ENCODE results near the gene SPNS2. TPM values are rescaled to one million over a fixed set of nuclear protein-coding genes. Genes with fewer than 3 reads are reported as not detected.

SPNS2 gene
- total RNA-seq, 2 donors from 2014 or later: 19.2 to 58.0 TPM

GRCh38 chr17:4544951-4545216 lies 46.2 kb downstream of the SPNS2 start:
- TF ChIP-seq POLR2A (IDR thresholded peaks at IDR 0.05) (no peak), CTCF (IDR thresholded peaks at IDR 0.05) (no peak)
- no peak overlapping the region for H3K27ac ChIP-seq
- no peak overlapping the region for H3K4me3 ChIP-seq
- H3K9me3 ChIP-seq: no peaks in the 10 kb centered on the region
- H3K4me1 ChIP-seq: no peaks in the 10 kb centered on the region
- DNase-seq (no peak), ATAC-seq (no peak)
- intact Hi-C loops (cut with DNase I): no loop called here
- no peaks in the 10 kb centered on the region for H3K27me3 ChIP-seq
- WGBS, 2 donors: 87 to 94% methylated on average over 15 to 18 of the region's 18 CpGs
- peaks cover 21 to 36% of the 10 kb centered on the region in 2 donors for H3K36me3 ChIP-seq (replicated peaks in 1 of 2; ENCODE audit: insufficient read depth in 1 of 2, low read depth in 2 of 2)

GRCh38 chr17:4545217-4545951 lies 46.7 kb downstream of the SPNS2 start:
- intact Hi-C loops (cut with DNase I): no loop called here
- no peaks in the 10 kb centered on the region for H3K4me1 ChIP-seq
- no peaks in the 10 kb centered on the region for H3K9me3 ChIP-seq
- DNase-seq (no peak), ATAC-seq (no peak)
- peaks cover 24 to 38% of the 10 kb centered on the region in 2 donors for H3K36me3 ChIP-seq (replicated peaks in 1 of 2; ENCODE audit: insufficient read depth in 1 of 2, low read depth in 2 of 2)
- no peaks in the 10 kb centered on the region for H3K27me3 ChIP-seq
- 83 to 88% methylated on average over 17 to 22 of the region's 32 CpGs for WGBS, 2 donors
- H3K27ac ChIP-seq: no peak overlapping the region
- no peak overlapping the region for H3K4me3 ChIP-seq
- TF ChIP-seq CTCF (IDR thresholded peaks at IDR 0.05): no peak
- TF ChIP-seq POLR2A (IDR thresholded peaks at IDR 0.05): no peak

GRCh38 chr17:4547118-4547906 lies 48.6 kb downstream of the SPNS2 start:
- Histone ChIP-seq H3K4me3 (no peak overlapping the region), H3K4me1 (no peaks in the 10 kb centered on the region), H3K27ac (no peak overlapping the region), H3K9me3 (no peaks in the 10 kb centered on the region), H3K27me3 (no peaks in the 10 kb centered on the region), H3K36me3 (replicated peaks in 1 of 2; ENCODE audit: insufficient read depth in 1 of 2, low read depth in 2 of 2) (peaks cover 22 to 47% of the 10 kb centered on the region in 2 donors)
- ATAC-seq (no peak), DNase-seq (no peak)
- TF ChIP-seq POLR2A (IDR thresholded peaks at IDR 0.05): no peak
- TF ChIP-seq CTCF (IDR thresholded peaks at IDR 0.05): no peak
- intact Hi-C loops (cut with DNase I): no loop called here
- 83 to 93% methylated on average over 11 to 17 of the region's 17 CpGs for WGBS, 2 donors

GRCh38 chr17:4548061-4548461 lies 49.4 kb downstream of the SPNS2 start:
- intact Hi-C loops (cut with DNase I): no loop called here

More at GRCh38 chr17:4548061-4548461, 49.4 kb downstream of the SPNS2 start:
- DNase-seq: no peak
- WGBS, 2 donors: 89 to 95% methylated on average over 10 to 18 of the region's 18 CpGs
- TF ChIP-seq CTCF (IDR thresholded peaks at IDR 0.05) (no peak), POLR2A (IDR thresholded peaks at IDR 0.05) (no peak)
- Histone ChIP-seq H3K27ac (no peak overlapping the region), H3K9me3 (no peaks in the 10 kb centered on the region), H3K36me3 (replicated peaks in 1 of 2; ENCODE audit: insufficient read depth in 1 of 2, low read depth in 2 of 2) (peaks cover 17 to 46% of the 10 kb centered on the region in 2 donors), H3K27me3 (no peaks in the 10 kb centered on the region), H3K4me3 (no peak overlapping the region), H3K4me1 (no peaks in the 10 kb centered on the region)
- no peak for ATAC-seq

Data from body of pancreas (tissue), 4 donors.